ENCODE results near the gene ATG5. TPM values are rescaled to one million over a fixed set of nuclear protein-coding genes. Genes with fewer than 3 reads are reported as not detected.
"Not testable (repeated sequence)": the region's sequence is repeated elsewhere in the genome, so short reads cannot be mapped to it uniquely, and the experiment has no call there.

The ATG5 gene
- total RNA-seq, 1 donor from 2014 or later: 16.0 TPM

- DNase-seq (ENCODE audit: low spot score) (no peak), ATAC-seq (no peak)
These were observed 165.4 kb downstream of the ATG5 start for GRCh38 chr6:106160189-106160588.

- ATAC-seq: no peak
- no peak for DNase-seq (ENCODE audit: low spot score)
These were observed 166.0 kb downstream of the ATG5 start for GRCh38 chr6:106159531-106159940.

GRCh38 chr6:106158816-106159215 is 166.7 kb downstream of the ATG5 start:
- ATAC-seq (no peak), DNase-seq (ENCODE audit: low spot score) (no peak)

- DNase-seq (ENCODE audit: low spot score) (no peak), ATAC-seq (no peak)
These were observed 168.7 kb downstream of the ATG5 start for GRCh38 chr6:106156863-106157262.

GRCh38 chr6:106156413-106156812 is 169.1 kb downstream of the ATG5 start:
- no peak for DNase-seq (ENCODE audit: low spot score)
- no peak for ATAC-seq

GRCh38 chr6:106155219-106155830 is 170.2 kb downstream of the ATG5 start:
- ATAC-seq (no peak), DNase-seq (ENCODE audit: low spot score) (no peak)

- no peak for ATAC-seq
- DNase-seq (ENCODE audit: low spot score): no peak
These were observed 171.2 kb downstream of the ATG5 start for GRCh38 chr6:106154326-106154725.

GRCh38 chr6:106152952-106153351 is 172.6 kb downstream of the ATG5 start:
- DNase-seq (ENCODE audit: low spot score) (no peak), ATAC-seq (no peak)

- ATAC-seq; DNase-seq (ENCODE audit: low spot score): not testable (repeated sequence)
These were observed 173.1 kb downstream of the ATG5 start for GRCh38 chr6:106152476-106152875.

- DNase-seq (ENCODE audit: low spot score) (no peak), ATAC-seq (no peak)
These were observed 176.0 kb downstream of the ATG5 start for GRCh38 chr6:106149472-106150069.

GRCh38 chr6:106147476-106147875 is 178.1 kb downstream of the ATG5 start:
- ATAC-seq (no peak), DNase-seq (ENCODE audit: low spot score) (no peak)

- no peak for ATAC-seq
- no peak for DNase-seq (ENCODE audit: low spot score)
These were observed 178.7 kb downstream of the ATG5 start for GRCh38 chr6:106146852-106147351.

GRCh38 chr6:106145741-106146227 is 179.8 kb downstream of the ATG5 start:
- ATAC-seq: no peak
- no peak for DNase-seq (ENCODE audit: low spot score)

GRCh38 chr6:106145144-106145543 is 180.4 kb downstream of the ATG5 start:
- no peak for ATAC-seq
- DNase-seq (ENCODE audit: low spot score): no peak

- ATAC-seq: no peak
- no peak for DNase-seq (ENCODE audit: low spot score)
These were observed 181.9 kb downstream of the ATG5 start for GRCh38 chr6:106143665-106144064.

GRCh38 chr6:106142876-106143431 is 182.6 kb downstream of the ATG5 start:
- ATAC-seq: no peak

GRCh38 chr6:106141441-106142237 is 183.9 kb downstream of the ATG5 start:
- ATAC-seq: no peak
- DNase-seq (ENCODE audit: low spot score): no peak

More at GRCh38 chr6:106142876-106143431, 182.6 kb downstream of the ATG5 start:
- DNase-seq (ENCODE audit: low spot score): no peak

- ATAC-seq (no peak), DNase-seq (ENCODE audit: low spot score) (no peak)
These were observed 187.4 kb downstream of the ATG5 start for GRCh38 chr6:106138151-106138550.

GRCh38 chr6:106136845-106137244 is 188.7 kb downstream of the ATG5 start:
- no peak for ATAC-seq
- DNase-seq (ENCODE audit: low spot score): no peak

GRCh38 chr6:106135911-106136571 is 189.5 kb downstream of the ATG5 start:
- ATAC-seq (no peak), DNase-seq (ENCODE audit: low spot score) (no peak)
